ENCODE measurements around the gene CAPZB.

The CAPZB gene

GRCh38 chr1:19311503-19311930 lies 173.8 kb downstream of the CAPZB start:
- in situ Hi-C loops (cut with MboI; ENCODE audit: low pct_unique_long_range_greater_than_20kb, low sequenced_read_pairs, unreplicated experiment): no loop called here
- no peak for TF ChIP-seq CTCF (IDR thresholded peaks at IDR 0.05; ENCODE audit: extremely low read depth, insufficient read depth, missing control alignments)
- DNase-seq (ENCODE audit: low spot score): no peak

- DNase-seq (ENCODE audit: low spot score): no peak
- in situ Hi-C loops (cut with MboI; ENCODE audit: low pct_unique_long_range_greater_than_20kb, low sequenced_read_pairs, unreplicated experiment): no loop called here
- TF ChIP-seq CTCF (IDR thresholded peaks at IDR 0.05; ENCODE audit: extremely low read depth, insufficient read depth, missing control alignments): no peak
Measured at GRCh38 chr1:19310720-19311502, 174.4 kb downstream of the CAPZB start.

GRCh38 chr1:19310061-19310460 lies 175.3 kb downstream of the CAPZB start:
- in situ Hi-C loops (cut with MboI; ENCODE audit: low pct_unique_long_range_greater_than_20kb, low sequenced_read_pairs, unreplicated experiment): no loop called here
- DNase-seq (ENCODE audit: low spot score): no peak
- no peak for TF ChIP-seq CTCF (IDR thresholded peaks at IDR 0.05; ENCODE audit: extremely low read depth, insufficient read depth, missing control alignments)

GRCh38 chr1:19309123-19309813 lies 176.1 kb downstream of the CAPZB start:
- DNase-seq (ENCODE audit: low spot score): no peak
- in situ Hi-C loops (cut with MboI; ENCODE audit: low pct_unique_long_range_greater_than_20kb, low sequenced_read_pairs, unreplicated experiment): no loop called here
- TF ChIP-seq CTCF (IDR thresholded peaks at IDR 0.05; ENCODE audit: extremely low read depth, insufficient read depth, missing control alignments): no peak

- in situ Hi-C loops (cut with MboI; ENCODE audit: low pct_unique_long_range_greater_than_20kb, low sequenced_read_pairs, unreplicated experiment): no loop called here
- no peak for DNase-seq (ENCODE audit: low spot score)
- no peak for TF ChIP-seq CTCF (IDR thresholded peaks at IDR 0.05; ENCODE audit: extremely low read depth, insufficient read depth, missing control alignments)
Measured at GRCh38 chr1:19308509-19308907, 176.8 kb downstream of the CAPZB start.

- TF ChIP-seq CTCF (IDR thresholded peaks at IDR 0.05; ENCODE audit: extremely low read depth, insufficient read depth, missing control alignments): no peak
- no peak for DNase-seq (ENCODE audit: low spot score)
- in situ Hi-C loops (cut with MboI; ENCODE audit: low pct_unique_long_range_greater_than_20kb, low sequenced_read_pairs, unreplicated experiment): no loop called here
Measured at GRCh38 chr1:19307794-19308508, 177.4 kb downstream of the CAPZB start.

Data from GM13977 (cell line).